ENCODE data around the gene SPINT3. TPM values are rescaled to one million over a fixed set of nuclear protein-coding genes. Genes with fewer than 3 reads are reported as not detected.

Gene SPINT3

GRCh38 chr20:45462711-45463509, 52.5 kb downstream of the SPINT3 start:
- H3K9me3 ChIP-seq (ENCODE audit: control insufficient read depth, low read length), result no peaks in the 10 kb centered on the region
- no peak overlapping the region for H2AK5ac ChIP-seq (ENCODE audit: low read length, severe bottlenecking)
- DNase-seq, result no peak
- no peak overlapping the region for H2BK15ac ChIP-seq (ENCODE audit: low read depth, poor library complexity, severe bottlenecking)
- peaks cover 54 to 62% of the 10 kb centered on the region in 2 experiments for H3K27me3 ChIP-seq (ENCODE audit: control insufficient read depth in 1 of 2, insufficient read depth in 1 of 2, low read length in 2 of 2)
- 93% methylated on average over 5 of the region's 6 CpGs for WGBS
- H2BK12ac ChIP-seq (ENCODE audit: low read length in 2 of 2), result no peak overlapping the region
- no peak overlapping the region for H2BK120ac ChIP-seq (ENCODE audit: low read depth, low read length)
- H3K27ac ChIP-seq (ENCODE audit: low read length, poor library complexity, severe bottlenecking), result no peak overlapping the region
- H3K4me1 ChIP-seq (ENCODE audit: control insufficient read depth, insufficient read depth, low read depth, low read length), result no peaks in the 10 kb centered on the region
- H3K9ac ChIP-seq (ENCODE audit: low read length), result no peak overlapping the region
- no peak overlapping the region for H3K18ac ChIP-seq (ENCODE audit: low read depth in 1 of 2, low read length in 2 of 2)
- H3K79me1 ChIP-seq (replicated peaks; ENCODE audit: low read length, poor library complexity, severe bottlenecking), result no peaks in the 10 kb centered on the region
- no peak overlapping the region for H2BK5ac ChIP-seq (ENCODE audit: low read depth, low read length, poor library complexity, severe bottlenecking)
- H4K8ac ChIP-seq (ENCODE audit: low read length), result no peak overlapping the region
- H3K4ac ChIP-seq (ENCODE audit: low read depth in 1 of 2, low read length in 2 of 2), result no peak overlapping the region
- H3K4me2 ChIP-seq (ENCODE audit: low read length, poor library complexity, severe bottlenecking), result no peak overlapping the region
- H3K23ac ChIP-seq (ENCODE audit: low read length in 2 of 2), result no peak overlapping the region
- no peak overlapping the region for H2AFZ ChIP-seq (ENCODE audit: low read depth, low read length)
- H3K4me3 ChIP-seq (ENCODE audit: insufficient read depth in 1 of 2, low read depth in 1 of 2, low read length in 2 of 2), result no peak overlapping the region
- H3K14ac ChIP-seq (ENCODE audit: low read length in 2 of 2), result no peak overlapping the region
- no peak overlapping the region for H4K91ac ChIP-seq (ENCODE audit: low read length)
- H3K36me3 ChIP-seq (ENCODE audit: control insufficient read depth in 1 of 2, insufficient read depth in 2 of 2, low read depth in 1 of 2, low read length in 2 of 2), result no peaks in the 10 kb centered on the region

Small RNA genes within 50 kb of the gene (small RNA-seq; reads per million reads assigned to genes)
- not detected for gene AL031663.1 (ENCODE audit: low read depth)
- not detected for gene HSPD1P21 (ENCODE audit: low read depth)
- gene RNA5SP485 (ENCODE audit: low read depth), result not detected
